Left lung (tissue), 10 donors: ENCODE data around the gene TGM2. TPM values are rescaled to one million over a fixed set of nuclear protein-coding genes. Genes with fewer than 3 reads are reported as not detected.
A peak's percentile ranks its signal among the peaks of the same experiment; 100 is the strongest.

ENCODE experiments used
- ATAC-seq: fragments of 200-7000 bp; cut with Tn5 transposase; one replicate; pipeline ENCODE4 v1.9.1; 2020; ENCODE audit warnings: moderate library complexity
- DNase-seq, 4 donors: peaks; one replicate each; pipeline ENCODE4 v3.0.0-alpha.2; 2013 to 2020
- H3K27ac ChIP-seq, 2 donors: fragments of 200-600 bp; sonication (generic) in 1 of 2; one replicate each; pipeline versions ENCODE4 v1.5.0 to v1.8.0; 2020 to 2021
- H3K27me3 ChIP-seq, 2 donors: fragments of 200-600 bp; sonication (generic) in 1 of 2; one replicate each; pipeline versions ENCODE4 v1.5.0 to v1.8.0; 2020 to 2021
- H3K36me3 ChIP-seq, 2 donors: fragments of 200-600 bp; sonication (generic) in 1 of 2; one replicate each; pipeline versions ENCODE4 v1.5.0 to v1.8.0; 2020 to 2021
- H3K4me1 ChIP-seq, 2 donors: fragments of 200-600 bp; one replicate each; pipeline ENCODE4 v1.8.0; 2021
- H3K4me3 ChIP-seq, 2 donors: fragments of 200-600 bp; sonication (generic) in 1 of 2; one replicate each; pipeline versions ENCODE4 v1.5.0 to v1.8.0; 2020 to 2021; ENCODE audit warnings: mild to moderate bottlenecking in 1 of 2
- H3K9me3 ChIP-seq, 2 donors: fragments of 200-600 bp; sonication (generic) in 1 of 2; one replicate each; pipeline versions ENCODE4 v1.5.0 to v1.8.0; 2020 to 2021
- CTCF ChIP-seq, 2 donors: fragments of 200-600 bp; sonication (generic) in 1 of 2; IDR thresholded peaks; one replicate each; pipeline versions ENCODE4 v1.5.0 to v1.8.0; 2021; ENCODE audit warnings: antibody characterized with exemption in 2 of 2
- intact Hi-C, 2 donors: fragments of 100-400 bp; cut with DNase I; formaldehyde crosslinking; loops; one replicate each; pipeline versions ENCODE4 v1.11.2 to v1.14.2; 2022
- polyA plus RNA-seq, 6 donors: library from polyadenylated mRNA; unstranded; fragments of 120-200 nt; gene quantifications; one replicate each; pipeline ENCODE4 v1.2.1, GENCODE V29; 2013; ENCODE audit not compliant: insufficient read length in 6 of 6
- total RNA-seq, 2 donors: library from RNA; stranded (reverse); fragmentation: NEBNext Ultra II Directional; extraction: Animal tissue kit (Norgen Biotek cat#: 25700); gene quantifications; one replicate each; pipeline ENCODE4 v1.2.1, GENCODE V29; 2021
- donor health status: DM: no; HTN: yes; CAD: no.
- donor health status: DM: no; HTN: no; CAD: no.

Gene TGM2
- total and polyA plus RNA-seq, 8 donors = 89.0 to 391 (median 109) TPM

- H3K27me3 ChIP-seq = no peaks in the 10 kb centered on the region
- ATAC-seq (no peak), DNase-seq (no peak)
- no peak for TF ChIP-seq CTCF (IDR thresholded peaks at IDR 0.05)
- H3K4me3 ChIP-seq = no peak overlapping the region
- H3K4me1 ChIP-seq = peaks cover 0 to 7% of the 10 kb centered on the region in 2 donors
- no peaks in the 10 kb centered on the region for H3K9me3 ChIP-seq
- no peak overlapping the region for H3K27ac ChIP-seq
- no peaks in the 10 kb centered on the region for H3K36me3 ChIP-seq
- intact Hi-C loops = no loop called here
Observed at GRCh38 chr20:38203981-38204357, 38.9 kb upstream of the TGM2 start.

DNA sequence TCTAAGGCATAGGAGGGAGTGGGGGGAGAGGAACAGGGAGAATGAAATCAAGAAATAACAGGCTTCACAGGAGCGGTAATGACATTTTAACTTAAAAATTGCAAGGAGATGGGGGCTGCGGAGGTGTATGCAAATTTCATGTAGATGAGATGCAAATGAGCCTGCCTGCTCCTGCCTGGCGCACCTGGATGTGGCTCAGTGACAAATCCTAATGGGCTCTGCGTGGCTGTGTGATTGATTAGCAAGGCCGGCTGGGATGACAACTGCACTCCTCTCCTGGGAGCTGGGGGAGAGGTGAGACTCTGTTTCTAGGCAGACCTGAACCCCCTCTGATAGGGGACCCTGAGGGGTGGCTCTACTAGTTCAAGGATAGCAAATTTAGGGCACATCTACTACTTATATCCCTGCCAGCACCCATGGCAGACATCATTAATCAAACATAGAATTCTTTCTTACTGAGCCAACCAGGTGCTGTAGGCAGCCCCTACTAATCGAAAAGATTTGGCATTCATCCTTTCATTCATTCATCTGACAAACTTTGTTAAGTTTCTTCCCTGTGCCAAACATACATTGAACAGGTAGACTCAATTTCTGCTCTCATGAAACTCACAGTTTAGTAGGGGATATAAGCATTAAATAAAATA, 38.4 kb upstream of the TGM2 start:
- H3K27me3 ChIP-seq = no peaks in the 10 kb centered on the region
- H3K9me3 ChIP-seq = no peaks in the 10 kb centered on the region
- H3K4me3 ChIP-seq = no peak overlapping the region
- no peak for ATAC-seq
- no peak overlapping the region for H3K27ac ChIP-seq
- peak in 1 of 4 donors; percentile 16 for DNase-seq
- no peak for TF ChIP-seq CTCF (IDR thresholded peaks at IDR 0.05)
- intact Hi-C loops = no loop called here
- peaks cover 0 to 7% of the 10 kb centered on the region in 2 donors for H3K4me1 ChIP-seq
- no peaks in the 10 kb centered on the region for H3K36me3 ChIP-seq

GRCh38 chr20:38202982-38203293, 37.9 kb upstream of the TGM2 start:
- Histone ChIP-seq H3K27ac (no peak overlapping the region), H3K9me3 (no peaks in the 10 kb centered on the region), H3K27me3 (no peaks in the 10 kb centered on the region), H3K36me3 (no peaks in the 10 kb centered on the region), H3K4me3 (no peak overlapping the region), H3K4me1 (peaks cover 0 to 12% of the 10 kb centered on the region in 2 donors)
- intact Hi-C loops = no loop called here
- DNase-seq (peak in 1 of 4 donors; percentile 16), ATAC-seq (no peak)
- TF ChIP-seq CTCF (IDR thresholded peaks at IDR 0.05) = no peak

GRCh38 chr20:38202153-38202981, 37.3 kb upstream of the TGM2 start:
- no peak for ATAC-seq
- H3K27me3 ChIP-seq = no peaks in the 10 kb centered on the region
- H3K27ac ChIP-seq = no peak overlapping the region
- peaks cover 0 to 18% of the 10 kb centered on the region in 2 donors for H3K4me1 ChIP-seq
- no peak for TF ChIP-seq CTCF (IDR thresholded peaks at IDR 0.05)
- intact Hi-C loops = no loop called here
- no peaks in the 10 kb centered on the region for H3K36me3 ChIP-seq
- no peak overlapping the region for H3K4me3 ChIP-seq
- peak in 1 of 4 donors; percentile 22 for DNase-seq
- H3K9me3 ChIP-seq = no peaks in the 10 kb centered on the region

DNA sequence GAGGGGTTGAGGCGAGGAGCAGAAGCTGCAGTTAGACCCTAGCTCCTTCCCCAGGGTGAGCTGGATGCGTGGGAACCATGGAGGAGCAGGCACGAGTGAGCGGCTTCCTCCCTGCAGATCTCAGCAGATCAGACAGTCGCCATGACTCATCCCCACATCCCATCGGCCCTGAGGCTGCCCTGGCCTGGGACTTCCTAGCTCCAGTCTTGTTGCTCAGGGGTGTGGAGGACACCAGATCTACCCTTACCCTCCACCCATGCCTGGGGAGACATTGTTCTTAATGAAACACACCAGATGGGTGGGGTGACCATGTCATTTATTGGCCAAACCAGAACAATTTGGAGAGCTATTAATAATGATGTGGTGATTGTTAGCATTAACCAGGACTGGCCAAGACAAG, 36.3 kb upstream of the TGM2 start:
- TF ChIP-seq CTCF (IDR thresholded peaks at IDR 0.05) = no peak
- no peaks in the 10 kb centered on the region for H3K9me3 ChIP-seq
- intact Hi-C loops = no loop called here
- no peak overlapping the region for H3K4me3 ChIP-seq
- no peaks in the 10 kb centered on the region for H3K36me3 ChIP-seq
- peak in 2 of 4 donors; percentile 76 to 85 for DNase-seq
- no peaks in the 10 kb centered on the region for H3K27me3 ChIP-seq
- no peak overlapping the region for H3K27ac ChIP-seq
- peak; percentile 73 for ATAC-seq
- H3K4me1 ChIP-seq = peaks cover 0 to 28% of the 10 kb centered on the region in 2 donors
